ENCODE measurements around the gene PBXIP1. TPM values are rescaled to one million over a fixed set of nuclear protein-coding genes. Genes with fewer than 3 reads are reported as not detected.

Gene PBXIP1
- polyA plus RNA-seq, 1 donor (not counting 4 experiments of a cell fraction or from before 2014, with no cell fraction given), result 15.6 TPM

- DNase-seq (ENCODE audit: low read depth, low spot score) (no peak), FAIRE-seq (no peak)
- Histone ChIP-seq H4K20me1 (ENCODE audit: control insufficient read depth, extremely low read depth, insufficient read depth, low read length) (no peaks in the 10 kb centered on the region), H3K79me2 (ENCODE audit: control insufficient read depth, insufficient read depth, low read length) (no peaks in the 10 kb centered on the region), H3K4me2 (ENCODE audit: control insufficient read depth, extremely low read depth, insufficient read depth, low read depth, low read length) (no peak overlapping the region), H3K9ac (ENCODE audit: control insufficient read depth, extremely low read depth, insufficient read depth, low read length) (no peak overlapping the region), H3K9me3 (ENCODE audit: control insufficient read depth, low read depth, low read length) (no peaks in the 10 kb centered on the region), H3K27me3 (ENCODE audit: control insufficient read depth, extremely low read depth, insufficient read depth, low read length) (no peaks in the 10 kb centered on the region), H3K36me3 (ENCODE audit: control insufficient read depth in 2 of 2, extremely low read depth in 1 of 2, insufficient read depth in 2 of 2, low read length in 2 of 2) (peaks cover 0 to 22% of the 10 kb centered on the region in 2 experiments), H2AFZ (ENCODE audit: control insufficient read depth, low read length) (no peak overlapping the region), H3K4me1 (ENCODE audit: control insufficient read depth, extremely low read depth, insufficient read depth, low read length) (no peaks in the 10 kb centered on the region), H3K4me3 (ENCODE audit: control insufficient read depth in 2 of 3, extremely low read depth in 1 of 3, insufficient read depth in 2 of 3, low read depth in 1 of 3, low read length in 3 of 3) (no peak overlapping the region), H3K27ac (ENCODE audit: control insufficient read depth, insufficient read depth, low read length) (no peak overlapping the region), H3K9me1 (ENCODE audit: control insufficient read depth, extremely low read depth, insufficient read depth, low read length) (no peaks in the 10 kb centered on the region)
- dilution Hi-C loops (cut with MboI; ENCODE audit: extremely low pct_ligation_motif_present, low sequenced_read_pairs), result no loop called here
- no peak for TF ChIP-seq EZH2 (IDR thresholded peaks at IDR 0.05; ENCODE audit: low read length)
- TF ChIP-seq CTCF (optimal IDR thresholded peaks at IDR 0.05 in 1 of 3, IDR thresholded peaks at IDR 0.05 in 1 of 3, conservative IDR thresholded peaks at IDR 0.05 in 1 of 3; ENCODE audit: extremely low read depth in 1 of 3, insufficient read depth in 2 of 3, low read length in 3 of 3), result no peak
Observed at GRCh38 chr1:154945962-154946850, 9.7 kb downstream of the PBXIP1 start.

DNA sequence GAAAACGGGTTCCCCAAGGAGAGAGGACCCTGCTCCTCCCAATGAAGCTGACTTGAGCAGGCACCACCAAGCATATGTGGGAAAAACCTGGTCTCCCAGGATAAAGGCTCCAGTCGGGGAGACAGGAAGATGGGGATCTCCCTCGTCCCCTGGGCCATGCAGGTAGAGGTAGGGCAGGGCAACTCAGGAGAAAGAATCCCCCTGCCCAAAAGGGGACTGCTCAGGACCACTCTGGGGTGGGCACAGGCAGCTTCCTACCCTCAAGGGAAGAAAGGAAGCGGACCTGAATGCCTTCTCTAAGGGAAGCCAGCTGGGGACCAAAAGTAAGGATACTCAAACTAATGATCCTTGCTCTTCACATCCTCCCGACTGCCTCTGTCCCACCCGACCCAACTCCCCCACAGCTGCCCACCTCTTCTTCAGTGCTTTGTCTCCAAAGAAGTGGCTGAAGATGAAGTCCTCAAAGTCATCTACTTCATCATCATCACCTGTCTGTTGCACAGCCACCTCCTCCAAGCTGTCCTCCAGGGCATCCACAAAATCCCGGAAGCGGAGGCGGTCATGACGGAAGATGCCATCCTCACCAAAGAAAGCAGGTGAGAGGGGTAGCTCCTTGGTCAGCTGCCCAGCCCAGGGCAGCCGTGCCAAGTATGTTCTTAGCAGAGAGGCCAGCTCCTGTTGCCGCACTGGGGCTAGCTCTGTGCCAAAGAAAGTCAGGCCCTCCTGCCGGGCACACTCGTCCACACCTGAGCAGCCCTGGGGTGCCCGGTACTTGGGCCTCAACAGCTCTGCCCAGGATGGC, 10.5 kb downstream of the PBXIP1 start:
- dilution Hi-C loops (cut with MboI; ENCODE audit: extremely low pct_ligation_motif_present, low sequenced_read_pairs), result no loop called here

More for the DNA sequence above, 10.5 kb downstream of the PBXIP1 start:
- no peak for TF ChIP-seq EZH2 (IDR thresholded peaks at IDR 0.05; ENCODE audit: low read length)
- TF ChIP-seq CTCF (optimal IDR thresholded peaks at IDR 0.05 in 1 of 3, IDR thresholded peaks at IDR 0.05 in 1 of 3, conservative IDR thresholded peaks at IDR 0.05 in 1 of 3; ENCODE audit: extremely low read depth in 1 of 3, insufficient read depth in 2 of 3, low read length in 3 of 3), result no peak
- no peak overlapping the region for H3K9ac ChIP-seq (ENCODE audit: control insufficient read depth, extremely low read depth, insufficient read depth, low read length)
- no peaks in the 10 kb centered on the region for H3K79me2 ChIP-seq (ENCODE audit: control insufficient read depth, insufficient read depth, low read length)
- no peak overlapping the region for H3K27ac ChIP-seq (ENCODE audit: control insufficient read depth, insufficient read depth, low read length)
- H3K9me1 ChIP-seq (ENCODE audit: control insufficient read depth, extremely low read depth, insufficient read depth, low read length), result no peaks in the 10 kb centered on the region
- H3K4me3 ChIP-seq (ENCODE audit: control insufficient read depth in 2 of 3, extremely low read depth in 1 of 3, insufficient read depth in 2 of 3, low read depth in 1 of 3, low read length in 3 of 3), result no peak overlapping the region
- no peaks in the 10 kb centered on the region for H4K20me1 ChIP-seq (ENCODE audit: control insufficient read depth, extremely low read depth, insufficient read depth, low read length)
- DNase-seq (ENCODE audit: low read depth, low spot score) (no peak), FAIRE-seq (no peak)
- H3K4me1 ChIP-seq (ENCODE audit: control insufficient read depth, extremely low read depth, insufficient read depth, low read length), result no peaks in the 10 kb centered on the region
- no peaks in the 10 kb centered on the region for H3K27me3 ChIP-seq (ENCODE audit: control insufficient read depth, extremely low read depth, insufficient read depth, low read length)
- no peak overlapping the region for H3K4me2 ChIP-seq (ENCODE audit: control insufficient read depth, extremely low read depth, insufficient read depth, low read depth, low read length)
- peaks cover 0 to 17% of the 10 kb centered on the region in 2 experiments for H3K36me3 ChIP-seq (ENCODE audit: control insufficient read depth in 2 of 2, extremely low read depth in 1 of 2, insufficient read depth in 2 of 2, low read length in 2 of 2)
- no peaks in the 10 kb centered on the region for H3K9me3 ChIP-seq (ENCODE audit: control insufficient read depth, low read depth, low read length)
- H2AFZ ChIP-seq (ENCODE audit: control insufficient read depth, low read length), result no peak overlapping the region
